ENCODE results near the gene LGI4.

LGI4 gene

GRCh38 chr19:35116072-35116801 is 18.6 kb downstream of the LGI4 start:
- no peak overlapping the region for H3K4me3 ChIP-seq (ENCODE audit: low read depth, low read length)
- POLR2A ChIA-PET, result no interaction called here
- TF ChIP-seq, protein P1, sequence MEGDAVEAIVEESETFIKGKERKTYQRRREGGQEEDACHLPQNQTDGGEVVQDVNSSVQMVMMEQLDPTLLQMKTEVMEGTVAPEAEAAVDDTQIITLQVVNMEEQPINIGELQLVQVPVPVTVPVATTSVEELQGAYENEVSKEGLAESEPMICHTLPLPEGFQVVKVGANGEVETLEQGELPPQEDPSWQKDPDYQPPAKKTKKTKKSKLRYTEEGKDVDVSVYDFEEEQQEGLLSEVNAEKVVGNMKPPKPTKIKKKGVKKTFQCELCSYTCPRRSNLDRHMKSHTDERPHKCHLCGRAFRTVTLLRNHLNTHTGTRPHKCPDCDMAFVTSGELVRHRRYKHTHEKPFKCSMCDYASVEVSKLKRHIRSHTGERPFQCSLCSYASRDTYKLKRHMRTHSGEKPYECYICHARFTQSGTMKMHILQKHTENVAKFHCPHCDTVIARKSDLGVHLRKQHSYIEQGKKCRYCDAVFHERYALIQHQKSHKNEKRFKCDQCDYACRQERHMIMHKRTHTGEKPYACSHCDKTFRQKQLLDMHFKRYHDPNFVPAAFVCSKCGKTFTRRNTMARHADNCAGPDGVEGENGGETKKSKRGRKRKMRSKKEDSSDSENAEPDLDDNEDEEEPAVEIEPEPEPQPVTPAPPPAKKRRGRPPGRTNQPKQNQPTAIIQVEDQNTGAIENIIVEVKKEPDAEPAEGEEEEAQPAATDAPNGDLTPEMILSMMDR (IDR thresholded peaks at IDR 0.05; ENCODE audit: insufficient read depth, low read length, missing control alignments), result no peak
- CTCF ChIA-PET, result interaction anchor here (1.2 to 6.9 kb wide), 13 partner anchors 8 to 72 kb away, joined by 3 to 78 read pairs (median 12); partner anchors contain the start of genes FXYD1, FXYD5 and LGI4
- no peak for DNase-seq (ENCODE audit: low read depth, low spot score)

DNA sequence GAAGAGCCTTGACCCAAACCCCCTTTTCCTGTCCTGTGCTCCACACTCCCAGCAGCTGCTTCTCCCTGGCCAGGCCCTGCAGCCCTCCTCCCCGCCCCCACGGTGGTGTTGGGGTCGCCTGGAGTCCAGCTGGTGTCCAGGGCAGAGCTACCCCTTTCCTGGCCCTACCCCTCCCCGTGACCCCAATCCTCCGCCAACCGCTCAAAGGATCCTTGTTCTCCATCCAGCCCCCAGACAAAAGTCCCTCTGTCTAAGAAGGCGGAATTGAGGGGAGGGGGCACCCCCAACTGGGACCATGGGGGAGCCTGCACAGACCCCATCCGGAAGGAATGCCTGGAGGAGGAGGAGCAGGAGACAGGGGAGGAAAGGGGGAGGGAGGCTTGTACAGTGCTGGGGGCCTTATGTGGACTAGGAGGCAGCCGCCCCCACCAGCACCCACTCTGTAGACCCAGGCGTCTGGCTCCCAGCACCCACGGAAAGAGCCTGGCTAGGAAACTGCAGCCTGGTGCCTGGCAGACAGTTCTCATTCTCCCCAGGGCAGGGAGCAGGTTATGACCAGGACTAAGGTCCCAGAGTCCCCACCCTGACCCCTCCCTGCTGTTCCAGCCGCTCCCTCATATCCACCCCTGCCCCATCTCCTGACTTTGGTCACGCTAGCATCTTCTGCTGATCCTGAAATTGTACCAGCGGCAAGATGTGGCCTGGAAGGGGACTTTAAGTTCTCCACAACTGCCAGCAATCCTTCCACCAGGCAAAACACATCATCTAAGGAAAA is 19.5 kb downstream of the LGI4 start, which contains the start of gene FXYD3:
TSS of gene FXYD3 (plus strand) at position 647 of the 775 bp plus-strand sequence. CDS start 3,554 bp downstream, outside the sequence.
- TF ChIP-seq, protein P1 (IDR thresholded peaks at IDR 0.05; ENCODE audit: insufficient read depth, low read length, missing control alignments), result no peak
- no peak for DNase-seq (ENCODE audit: low read depth, low spot score)
- POLR2A ChIA-PET, result no interaction called here
- H3K4me3 ChIP-seq (ENCODE audit: low read depth, low read length), result peak within 1 kb of the TSS; percentile 6; the same call in 1 of the 2 replicates
- CTCF ChIA-PET, result interaction anchor here (0.6 to 6.9 kb wide), 25 partner anchors 9 to 161 kb away, joined by 3 to 78 read pairs (median 6); partner anchors contain the start of genes FXYD1, FXYD5 and LGI4

DNA sequence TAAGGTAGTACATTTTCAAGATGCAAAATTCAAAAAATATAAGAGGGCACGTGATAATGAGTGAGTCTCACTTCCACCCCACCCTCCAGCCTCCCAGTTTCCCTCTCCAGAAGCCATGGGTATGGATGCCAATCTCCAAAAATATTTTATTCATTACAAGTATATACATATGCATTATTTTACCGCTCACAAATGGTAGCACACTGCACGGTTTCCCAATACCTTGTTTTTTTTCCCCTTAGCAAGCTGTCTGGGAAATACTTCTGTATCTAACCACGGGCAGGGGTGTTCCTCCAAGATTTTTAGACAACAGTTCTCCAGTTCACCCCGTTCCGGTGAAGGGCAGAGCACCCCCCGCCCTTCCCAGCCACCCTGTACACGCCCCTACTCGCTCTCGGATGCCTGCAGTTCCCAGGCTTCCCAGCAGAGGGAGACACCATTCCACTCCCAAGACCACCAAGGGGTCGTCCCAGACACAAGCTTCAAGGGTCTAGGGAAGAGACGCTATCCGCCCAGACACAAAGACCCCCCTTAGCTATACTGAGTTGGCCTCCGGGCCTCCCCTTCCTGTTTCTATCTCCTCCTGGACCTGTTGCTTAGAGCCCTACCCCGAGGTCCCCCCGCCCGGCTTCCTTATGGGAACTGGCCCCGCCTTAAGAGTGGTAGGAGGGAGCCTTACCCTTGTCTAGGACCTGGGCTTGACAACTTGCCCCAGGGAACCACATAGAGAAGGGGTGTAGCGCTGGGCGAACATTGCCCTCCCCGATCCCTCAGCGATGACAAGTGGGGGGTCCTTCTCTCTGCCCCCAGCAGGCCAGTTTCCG is 20.3 kb downstream of the LGI4 start:
- POLR2A ChIA-PET, result no interaction called here
- no peak for DNase-seq (ENCODE audit: low read depth, low spot score)
- H3K4me3 ChIP-seq (ENCODE audit: low read depth, low read length), result peak overlapping the region; percentile 6; the same call in 1 of the 2 replicates

GRCh38 chr19:35112995-35113688 is 21.7 kb downstream of the LGI4 start:
- no peak for DNase-seq (ENCODE audit: low read depth, low spot score)
- TF ChIP-seq, protein P1 (IDR thresholded peaks at IDR 0.05; ENCODE audit: insufficient read depth, low read length, missing control alignments), result no peak
- no peak overlapping the region for H3K4me3 ChIP-seq (ENCODE audit: low read depth, low read length)
- POLR2A ChIA-PET, result no interaction called here
- CTCF ChIA-PET, result interaction anchor here (2.9 kb wide), 1 partner anchor 21 kb away, joined by 10 read pairs; no protein-coding TSS in a partner anchor

More for the DNA sequence above, 20.3 kb downstream of the LGI4 start:
- CTCF ChIA-PET, result interaction anchor here (0.6 to 6.9 kb wide), 25 partner anchors 8 to 161 kb away, joined by 3 to 78 read pairs (median 6); partner anchors contain the start of genes FXYD1, FXYD5 and LGI4
- TF ChIP-seq, protein P1 (IDR thresholded peaks at IDR 0.05; ENCODE audit: insufficient read depth, low read length, missing control alignments), result peak; percentile 96

DNA sequence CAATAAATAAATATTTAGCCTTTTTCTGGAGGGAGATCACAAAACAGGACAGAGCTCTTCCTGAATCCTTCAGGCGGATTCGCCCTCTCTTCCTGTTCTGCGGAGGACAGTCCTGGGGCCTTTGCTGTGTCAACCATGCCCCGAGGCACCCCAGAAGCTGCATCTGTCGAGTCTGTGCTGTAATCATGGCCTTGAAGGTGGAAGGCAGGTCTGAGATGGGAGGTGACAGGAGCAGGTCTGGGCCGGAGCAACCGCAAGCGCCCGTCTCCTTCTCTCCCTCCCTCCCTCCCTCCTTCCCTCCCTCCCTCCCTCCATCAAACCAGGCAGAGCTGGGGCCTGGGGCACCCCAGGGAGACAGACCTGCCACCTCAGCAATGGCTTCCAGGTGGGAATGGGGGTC is 23.9 kb downstream of the LGI4 start:
- CTCF ChIA-PET, result interaction anchor here (0.8 to 3.1 kb wide), 9 partner anchors 9 to 44 kb away, joined by 3 to 22 read pairs (median 9); partner anchors contain the start of gene LGI4
- TF ChIP-seq, protein P1 (IDR thresholded peaks at IDR 0.05; ENCODE audit: insufficient read depth, low read length, missing control alignments), result no peak
- POLR2A ChIA-PET, result interaction anchor here (1.1 kb wide), 1 partner anchor 14 kb away, joined by 3 read pairs; no protein-coding TSS in a partner anchor
- DNase-seq (ENCODE audit: low read depth, low spot score), result no peak
- H3K4me3 ChIP-seq (ENCODE audit: low read depth, low read length), result no peak overlapping the region

Data from AG04449 (cell line).